ENCODE results near the gene SLA2. TPM values are rescaled to one million over a fixed set of nuclear protein-coding genes. Genes with fewer than 3 reads are reported as not detected.
"Not testable (repeated sequence)": the region's sequence is repeated elsewhere in the genome, so short reads cannot be mapped to it uniquely, and the experiment has no call there.

The SLA2 gene
- total RNA-seq, 2 experiments from 2014 or later = 103 TPM

GRCh38 chr20:36573798-36574365 lies 72.1 kb downstream of the SLA2 start:
- peaks cover 15% of the 10 kb centered on the region for H3K36me3 Mint-ChIP-seq
- ATAC-seq (ENCODE audit: low read depth) = peak; percentile 1
- DNase-seq = peak; percentile 61
- POLR2A ChIA-PET = interaction anchor here (0.8 to 10.0 kb wide), 12 partner anchors 8 to 620 kb away, joined by 3 to 195 read pairs (median 5); partner anchors contain the start of genes RAB5IF, SCAND1 and SLA2
- peak overlapping the region; percentile 94 for H3K4me3 Mint-ChIP-seq
- no peaks in the 10 kb centered on the region for H3K9me3 Mint-ChIP-seq
- peak overlapping the region; percentile 95 for H3K27ac Mint-ChIP-seq
- peaks cover 32% of the 10 kb centered on the region for H3K4me1 Mint-ChIP-seq
- no peaks in the 10 kb centered on the region for H3K27me3 Mint-ChIP-seq

DNA sequence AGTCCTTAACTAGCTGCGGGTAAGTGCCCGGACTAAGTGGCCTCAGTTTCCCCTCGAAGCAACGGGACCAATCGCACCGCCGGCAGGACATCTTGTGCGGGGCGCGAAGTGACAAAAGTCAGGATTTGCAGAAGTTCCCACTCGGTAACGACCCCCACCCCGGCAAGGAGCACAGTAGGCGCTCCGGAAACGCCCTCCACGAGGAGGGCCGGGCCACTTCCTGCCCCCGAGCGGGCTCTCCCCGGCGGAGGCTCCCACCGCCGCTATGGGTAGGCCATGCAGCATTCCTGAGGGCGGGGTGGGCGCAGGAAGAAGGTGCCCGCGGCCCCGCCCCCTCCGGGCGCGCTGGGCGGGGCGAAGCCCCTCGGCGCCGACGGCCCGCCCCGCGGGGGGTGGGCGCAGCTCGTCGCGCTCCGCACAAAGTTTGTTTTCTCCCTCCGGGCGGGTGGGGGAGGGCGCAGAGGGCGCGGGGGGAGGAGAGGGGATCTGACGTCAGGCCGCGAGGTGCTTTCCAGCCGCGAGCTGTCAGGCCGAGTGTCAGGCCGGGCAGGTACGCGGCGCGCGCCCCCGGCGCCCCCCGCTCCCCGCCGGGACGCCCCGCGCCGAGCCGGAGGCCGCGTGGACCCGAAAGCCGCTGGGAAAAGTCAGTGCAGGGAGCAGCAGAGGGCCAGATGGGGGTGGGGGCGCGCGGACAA lies 72.7 kb downstream of the SLA2 start, which contains the start of gene TGIF2:
Gene TGIF2 (plus strand): TSS at position 495 of the 695 bp plus-strand sequence. CDS start 5,178 bp downstream, outside the sequence.
- Mint-ChIP-seq H3K27ac (peak within 1 kb of the TSS; percentile 97), H3K27me3 (no peaks in the 10 kb centered on the region), H3K4me3 (peak within 1 kb of the TSS; percentile 94), H3K4me1 (peaks cover 32% of the 10 kb centered on the region), H3K36me3 (peaks cover 15% of the 10 kb centered on the region), H3K9me3 (no peaks in the 10 kb centered on the region)
- DNase-seq = peak; percentile 96
- peak; percentile 82 for ATAC-seq (ENCODE audit: low read depth)
- POLR2A ChIA-PET = interaction anchor here (0.9 to 10.0 kb wide), 12 partner anchors 9 to 619 kb away, joined by 3 to 195 read pairs (median 5); partner anchors contain the start of genes RAB5IF, SCAND1 and SLA2

DNA sequence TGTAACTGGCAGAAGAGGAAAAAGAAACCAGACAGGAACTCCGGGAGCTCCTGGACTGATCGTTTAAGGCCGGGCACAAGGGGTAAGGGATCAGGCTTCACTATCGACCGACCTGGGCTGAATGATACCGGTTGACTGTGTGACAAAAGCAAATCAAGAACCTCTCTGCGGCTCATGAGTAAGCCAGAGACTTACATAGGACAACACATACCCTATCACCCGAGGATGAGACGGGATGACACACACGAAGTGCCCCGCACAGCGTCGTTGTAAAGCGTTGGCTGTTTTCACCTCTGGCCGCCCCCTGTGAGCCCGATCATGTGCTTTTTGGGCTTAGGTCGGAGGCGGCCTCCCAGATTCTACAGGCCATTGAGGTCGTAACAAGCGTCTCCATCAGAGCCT lies 73.3 kb downstream of the SLA2 start:
- no peak for DNase-seq
- POLR2A ChIA-PET = interaction anchor here (0.9 to 10.0 kb wide), 10 partner anchors 20 to 619 kb away, joined by 3 to 195 read pairs (median 6); partner anchors contain the start of genes RAB5IF, SCAND1 and SLA2

GRCh38 chr20:36571564-36572504 lies 74.2 kb downstream of the SLA2 start:
- Mint-ChIP-seq H3K27me3 (no peaks in the 10 kb centered on the region), H3K27ac (peak overlapping the region; percentile 97), H3K9me3 (peaks cover 1% of the 10 kb centered on the region), H3K4me1 (peaks cover 32% of the 10 kb centered on the region), H3K36me3 (peaks cover 17% of the 10 kb centered on the region), H3K4me3 (peak overlapping the region; percentile 85)
- no peak for ATAC-seq (ENCODE audit: low read depth)
- POLR2A ChIA-PET = interaction anchor here (0.5 to 10.0 kb wide), 7 partner anchors 12 to 172 kb away, joined by 3 to 195 read pairs (median 6); partner anchors contain the start of genes RAB5IF and SLA2
- DNase-seq = peak; percentile 41

More for the DNA sequence above, 73.3 kb downstream of the SLA2 start:
- Mint-ChIP-seq H3K4me1 (peaks cover 32% of the 10 kb centered on the region), H3K36me3 (peaks cover 15% of the 10 kb centered on the region), H3K27ac (peak overlapping the region; percentile 97), H3K27me3 (no peaks in the 10 kb centered on the region), H3K9me3 (no peaks in the 10 kb centered on the region), H3K4me3 (peak overlapping the region; percentile 85)
- ATAC-seq (ENCODE audit: low read depth) = peak; percentile 61

DNA sequence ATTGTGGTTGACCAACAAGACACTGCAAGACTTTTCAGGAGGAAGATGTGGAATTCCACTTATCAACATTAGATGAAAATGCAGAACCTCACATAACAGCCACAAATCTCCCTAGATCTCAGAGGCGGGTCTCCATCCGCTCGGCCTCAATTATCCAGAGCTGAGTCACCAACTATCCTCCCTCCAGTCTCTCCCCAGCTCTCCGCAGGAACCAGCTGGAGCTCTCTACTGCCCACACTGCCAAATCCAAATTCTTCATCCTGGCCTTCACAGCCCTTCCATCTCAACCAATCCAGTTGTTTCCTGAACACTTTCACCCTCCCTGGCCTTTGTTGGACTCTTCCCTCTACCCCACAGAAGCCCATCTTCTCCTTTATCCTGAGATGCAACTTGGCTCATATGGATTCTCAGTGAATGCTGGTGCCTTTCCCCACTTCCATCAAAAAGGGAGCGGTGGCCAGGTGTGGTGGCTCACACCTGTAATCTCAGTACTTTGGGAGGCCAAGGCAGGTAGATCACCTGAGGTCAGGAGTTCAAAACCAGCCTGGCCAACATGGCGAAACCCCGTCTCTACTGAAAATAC lies 76.1 kb downstream of the SLA2 start:
- POLR2A ChIA-PET = interaction anchor here (1.4 to 10.0 kb wide), 2 partner anchors 22 to 37 kb away, joined by 3 to 195 read pairs; no protein-coding TSS in a partner anchor
- peaks cover 21% of the 10 kb centered on the region for H3K4me1 Mint-ChIP-seq
- DNase-seq = no peak
- ATAC-seq (ENCODE audit: low read depth) = no peak
- H3K27me3 Mint-ChIP-seq = no peaks in the 10 kb centered on the region
- peaks cover 4% of the 10 kb centered on the region for H3K9me3 Mint-ChIP-seq
- H3K4me3 Mint-ChIP-seq = no peak overlapping the region
- peaks cover 14% of the 10 kb centered on the region for H3K36me3 Mint-ChIP-seq
- no peak overlapping the region for H3K27ac Mint-ChIP-seq

- no peak overlapping the region for H3K4me3 Mint-ChIP-seq
- peaks cover 23% of the 10 kb centered on the region for H3K36me3 Mint-ChIP-seq
- H3K27ac Mint-ChIP-seq = no peak overlapping the region
- H3K9me3 Mint-ChIP-seq = peaks cover 11% of the 10 kb centered on the region
- POLR2A ChIA-PET = interaction anchor here (1.1 kb wide), 1 partner anchor 26 kb away, joined by 3 read pairs; no protein-coding TSS in a partner anchor
- peaks cover 7% of the 10 kb centered on the region for H3K4me1 Mint-ChIP-seq
- no peaks in the 10 kb centered on the region for H3K27me3 Mint-ChIP-seq
- ATAC-seq (ENCODE audit: low read depth) (no peak), DNase-seq (no peak)
Measured at GRCh38 chr20:36565520-36565919, 80.5 kb downstream of the SLA2 start.

DNA sequence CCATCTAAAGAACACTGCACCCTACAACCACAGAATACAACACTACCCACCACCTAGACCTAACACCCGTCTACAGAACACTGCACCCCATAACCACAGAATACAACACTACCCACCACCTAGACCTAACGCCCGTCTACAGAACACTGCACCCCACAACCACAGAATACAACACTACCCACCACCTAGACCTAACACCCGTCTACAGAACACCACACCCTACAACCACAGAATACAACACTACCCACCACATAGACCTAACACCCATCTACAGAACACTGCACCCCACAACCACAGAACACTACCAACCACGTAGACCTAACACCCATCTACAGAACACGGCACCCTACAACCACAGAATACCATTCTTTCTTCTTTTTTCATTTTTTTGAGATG lies 81.3 kb downstream of the SLA2 start:
- H3K27ac Mint-ChIP-seq; H3K4me3 Mint-ChIP-seq; ATAC-seq (ENCODE audit: low read depth); DNase-seq; H3K27me3 Mint-ChIP-seq; H3K4me1 Mint-ChIP-seq: not testable (repeated sequence)
- POLR2A ChIA-PET = interaction anchor here (1.1 kb wide), 1 partner anchor 27 kb away, joined by 3 read pairs; no protein-coding TSS in a partner anchor
- Mint-ChIP-seq H3K9me3 (peaks cover 11% of the 10 kb centered on the region), H3K36me3 (peaks cover 22% of the 10 kb centered on the region)

DNA sequence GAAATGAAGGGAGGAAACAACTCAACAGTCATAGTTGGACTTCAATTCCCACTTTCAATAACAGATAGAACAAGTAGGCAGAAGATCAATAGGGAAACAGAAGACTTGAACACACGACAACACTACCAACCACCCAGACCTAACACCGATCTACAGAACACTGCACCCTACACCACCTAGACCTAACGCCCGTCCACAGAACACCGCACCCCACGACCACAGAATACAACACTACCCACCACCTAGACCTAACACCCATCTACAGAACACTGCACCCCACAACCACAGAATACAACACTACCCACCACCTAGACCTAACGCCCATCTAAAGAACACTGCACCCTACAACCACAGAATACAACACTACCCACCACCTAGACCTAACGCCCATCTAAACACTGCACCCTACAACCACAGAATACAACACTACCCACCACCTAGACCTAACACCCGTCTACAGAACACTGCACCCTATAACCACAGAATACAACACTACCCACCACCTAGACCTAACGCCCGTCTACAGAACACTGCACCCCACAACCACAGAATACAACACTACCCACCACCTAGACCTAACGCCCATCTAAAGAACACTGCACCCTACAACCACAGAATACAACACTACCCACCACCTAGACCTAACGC lies 81.8 kb downstream of the SLA2 start:
- DNase-seq; H3K27me3 Mint-ChIP-seq; H3K4me1 Mint-ChIP-seq; H3K4me3 Mint-ChIP-seq; ATAC-seq (ENCODE audit: low read depth); POLR2A ChIA-PET; H3K27ac Mint-ChIP-seq: not testable (repeated sequence)
- H3K36me3 Mint-ChIP-seq = peaks cover 22% of the 10 kb centered on the region
- peaks cover 11% of the 10 kb centered on the region for H3K9me3 Mint-ChIP-seq

- no peak overlapping the region for H3K27ac Mint-ChIP-seq
- ATAC-seq (ENCODE audit: low read depth) = no peak
- no peak overlapping the region for H3K4me3 Mint-ChIP-seq
- no peak for DNase-seq
- H3K4me1 Mint-ChIP-seq = peaks cover 7% of the 10 kb centered on the region
- H3K27me3 Mint-ChIP-seq = no peaks in the 10 kb centered on the region
- peaks cover 22% of the 10 kb centered on the region for H3K36me3 Mint-ChIP-seq
- POLR2A ChIA-PET = no interaction called here
- H3K9me3 Mint-ChIP-seq = peaks cover 11% of the 10 kb centered on the region
Measured at GRCh38 chr20:36563374-36563773, 82.6 kb downstream of the SLA2 start.

DNA sequence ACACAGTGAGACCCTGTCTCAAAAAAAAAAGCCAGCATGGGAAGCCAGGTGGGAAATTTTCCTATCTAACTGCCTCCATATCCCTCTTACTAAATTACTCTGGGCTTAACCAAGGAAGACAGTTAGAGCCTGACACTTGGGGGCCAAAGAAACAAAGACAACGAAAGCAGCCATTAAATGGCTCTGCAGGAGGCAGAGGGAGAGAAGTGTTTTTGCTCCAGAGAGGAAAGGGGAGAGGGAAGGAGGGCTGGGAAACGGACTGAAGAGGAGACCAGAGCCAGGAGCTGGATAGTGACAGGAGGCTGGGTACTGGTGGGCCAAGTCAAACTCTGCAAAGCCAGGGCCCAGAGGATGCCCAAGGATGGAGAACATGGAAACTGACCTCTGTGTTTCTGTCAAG lies 83.3 kb downstream of the SLA2 start:
- Mint-ChIP-seq H3K27ac (no peak overlapping the region), H3K4me1 (peaks cover 7% of the 10 kb centered on the region), H3K9me3 (peaks cover 11% of the 10 kb centered on the region), H3K27me3 (no peaks in the 10 kb centered on the region), H3K36me3 (peaks cover 22% of the 10 kb centered on the region), H3K4me3 (no peak overlapping the region)
- POLR2A ChIA-PET = interaction anchor here (0.9 kb wide), 1 partner anchor 32 kb away, joined by 3 read pairs; no protein-coding TSS in a partner anchor
- DNase-seq (no peak), ATAC-seq (ENCODE audit: low read depth) (no peak)
